SK-N-SH (cell line): Measurements from ENCODE around the gene SPOUT1. TPM values are rescaled to one million over a fixed set of nuclear protein-coding genes. Genes with fewer than 3 reads are reported as not detected.

Experiments used
- CTCF ChIA-PET: fragments of 300-600, 350-600 bp; formaldehyde crosslinking; extraction: SDS; loops from one replicate; lab custom pipeline; 2021; lab: Yijun Ruan, JAX
- POLR2A ChIA-PET: fragments of 350-600 bp; sonication (Branson Sonifier 250); formaldehyde crosslinking; extraction: SDS; loops from one replicate; lab custom pipeline; 2020; ENCODE audit warnings: antibody characterized with exemption, inconsistent platforms; lab: Yijun Ruan, JAX
- DNase-seq: peaks from one replicate; pipeline ENCODE4 v3.0.0; 2012
- H2AFZ ChIP-seq: fragments of 200-600 bp; sonication (generic); 2 replicates; pipeline ENCODE4 v1.8.1; 2016; ENCODE audit warnings: antibody characterized with exemption, mild to moderate bottlenecking, low read depth
- H3F3A ChIP-seq: fragments of 200-600 bp; sonication (generic); replicated peaks from 2 replicates; pipeline ENCODE3; 2016; ENCODE audit warnings: antibody characterized with exemption, mild to moderate bottlenecking; ENCODE audit not compliant: insufficient read depth
- H3K27ac ChIP-seq, 2 experiments: fragments of 200-500 bp in 1 of 2; fragments of 200-600 bp in 1 of 2; sonication (Bioruptor generic) in 1 of 2; sonication (generic), shearing (Covaris generic) in 1 of 2; 2 replicates each; pipeline versions ENCODE4 v1.5.1 to v1.6.1; 2014 to 2016; ENCODE audit warnings: low read depth in 2 of 2, inconsistent platforms in 1 of 2, low read length in 1 of 2, mild to moderate bottlenecking in 1 of 2, mixed read lengths in 1 of 2
- H3K27me3 ChIP-seq: fragments of 200-600 bp; sonication (generic), shearing (Covaris generic); 2 replicates; pipeline ENCODE4 v1.6.1; 2016; ENCODE audit warnings: mixed run types; ENCODE audit not compliant: insufficient read depth
- H3K36me3 ChIP-seq, 2 experiments: fragments of 200-500 bp in 1 of 2; fragments of 200-600 bp in 1 of 2; sonication (Bioruptor generic) in 1 of 2; sonication (generic) in 1 of 2; replicated peaks in 1 of 2; 2 replicates each; pipeline versions ENCODE3 to v1.5.1; 2014 to 2016; ENCODE audit warnings: low read length in 1 of 2, mild to moderate bottlenecking in 1 of 2; ENCODE audit not compliant: insufficient read depth in 2 of 2, control insufficient read depth in 1 of 2
- H3K4me1 ChIP-seq, 2 experiments: fragments of 200-500 bp in 1 of 2; fragments of 200-600 bp in 1 of 2; sonication (Bioruptor generic) in 1 of 2; sonication (generic), shearing (Covaris generic) in 1 of 2; 2 replicates each; pipeline versions ENCODE4 v1.5.1 to v1.6.1; 2014 to 2016; ENCODE audit warnings: low read depth in 1 of 2, low read length in 1 of 2, mixed run types in 1 of 2; ENCODE audit not compliant: insufficient read depth in 2 of 2, control insufficient read depth in 1 of 2
- H3K4me2 ChIP-seq: fragments of 200-600 bp; sonication (generic), shearing (Covaris generic); 2 replicates; pipeline ENCODE4 v1.6.1; 2017; ENCODE audit warnings: mixed run types
- H3K4me3 ChIP-seq, 2 experiments: fragments of 200-500 bp in 1 of 2; fragments of 200-600 bp in 1 of 2; sonication (Bioruptor generic) in 1 of 2; sonication (generic), shearing (Covaris generic) in 1 of 2; 2 replicates each; pipeline versions ENCODE4 v1.5.1 to v1.8.1; 2014 to 2016; ENCODE audit warnings: low read depth in 2 of 2, inconsistent platforms in 1 of 2, low read length in 1 of 2, mild to moderate bottlenecking in 1 of 2, mixed read lengths in 1 of 2, moderate library complexity in 1 of 2
- H3K79me2 ChIP-seq: fragments of 200-600 bp; sonication (generic); 2 replicates; pipeline ENCODE4 v1.8.1; 2017; ENCODE audit warnings: mild to moderate bottlenecking; ENCODE audit not compliant: insufficient read depth
- H3K9ac ChIP-seq: fragments of 200-600 bp; sonication (generic); 2 replicates; pipeline ENCODE4 v1.6.1; 2017; ENCODE audit warnings: mixed run types
- H3K9me2 ChIP-seq: fragments of 200-600 bp; sonication (generic); 2 replicates; pipeline ENCODE4 v1.6.1; 2017; ENCODE audit warnings: mixed run types
- H3K9me3 ChIP-seq: fragments of 200-600 bp; sonication (generic); 2 replicates; pipeline ENCODE4 v1.6.1; 2017; ENCODE audit warnings: mixed run types, mild to moderate bottlenecking, moderate library complexity
- H4K20me1 ChIP-seq: fragments of 200-600 bp; sonication (generic); 2 replicates; pipeline ENCODE4 v1.6.1; 2017; ENCODE audit warnings: mild to moderate bottlenecking, mixed run types; ENCODE audit not compliant: insufficient read depth
- CHD2 ChIP-seq: fragments of 150-350 bp; IDR thresholded peaks from 2 replicates; pipeline ENCODE4 v1.6.1; 2018; ENCODE audit warnings: low read length; ENCODE audit not compliant: partially characterized antibody
- CTCF ChIP-seq: fragments of 200-600 bp; sonication (generic); IDR thresholded peaks from 2 replicates; pipeline ENCODE4 v1.6.1; 2017; ENCODE audit warnings: antibody characterized with exemption, mild to moderate bottlenecking, moderate library complexity
- ELF1 ChIP-seq: IDR thresholded peaks from 2 replicates; pipeline ENCODE4 v1.4.0; 2012
- EP300 ChIP-seq, 2 experiments: IDR thresholded peaks; 2 replicates each; pipeline versions ENCODE4 v1.4.0 to v1.6.1; 2012; ENCODE audit warnings: borderline replicate concordance in 1 of 2, low read depth in 1 of 2, low read length in 1 of 2
- EZH2phosphoT487 ChIP-seq: fragments of 200-600 bp; sonication (generic); IDR thresholded peaks from 2 replicates; pipeline ENCODE4 v1.6.1; 2017; ENCODE audit warnings: low read depth, mixed run types, mild to moderate bottlenecking, antibody characterized with exemption, moderate library complexity, borderline replicate concordance
- FOSL2 ChIP-seq: IDR thresholded peaks from 2 replicates; pipeline ENCODE4 v1.4.0; 2012; ENCODE audit warnings: low read depth, mild to moderate bottlenecking, moderate library complexity, borderline replicate concordance
- FOXJ3 ChIP-seq: sonication (generic); formaldehyde crosslinking; IDR thresholded peaks from 2 replicates; pipeline ENCODE4 v1.5.1; 2020; ENCODE audit warnings: mild to moderate bottlenecking, missing genetic modification reagents
- GABPA ChIP-seq: IDR thresholded peaks from 2 replicates; pipeline ENCODE4 v1.4.0; 2012; ENCODE audit warnings: low read depth, mild to moderate bottlenecking
- GATA2 ChIP-seq: sonication (generic); formaldehyde crosslinking; IDR thresholded peaks from 2 replicates; pipeline ENCODE4 v1.5.0; 2020; ENCODE audit warnings: mild to moderate bottlenecking, missing genetic modification reagents
- IRF3 ChIP-seq: fragments of 150-350 bp; IDR thresholded peaks from 2 replicates; pipeline ENCODE4 v1.6.1; 2016; ENCODE audit warnings: mild to moderate bottlenecking, low read depth, low read length
- JUND ChIP-seq: IDR thresholded peaks from 2 replicates; pipeline ENCODE4 v1.4.0; 2012
- MEF2A ChIP-seq: IDR thresholded peaks from 2 replicates; pipeline ENCODE4 v1.4.0; 2012; ENCODE audit warnings: low read depth, borderline replicate concordance
- MXI1 ChIP-seq: IDR thresholded peaks from 2 replicates; pipeline ENCODE4 v1.6.1; 2012; ENCODE audit warnings: mild to moderate bottlenecking, low read depth, low read length, improper control_type of control experiment
- POLR2AphosphoS5 ChIP-seq: IDR thresholded peaks from 2 replicates; pipeline ENCODE4 v1.6.1; 2012; ENCODE audit warnings: low read depth, low read length
- RAD21 ChIP-seq: IDR thresholded peaks from 2 replicates; pipeline ENCODE4 v1.6.1; 2012; ENCODE audit warnings: mild to moderate bottlenecking, low read length
- RFX5 ChIP-seq: IDR thresholded peaks from 2 replicates; pipeline ENCODE4 v1.6.1; 2012; ENCODE audit warnings: mild to moderate bottlenecking, improper control_type of control experiment, low read length
- SIN3A ChIP-seq: IDR thresholded peaks from 2 replicates; pipeline ENCODE4 v1.6.1; 2012; ENCODE audit warnings: low read depth, mild to moderate bottlenecking, low read length, moderate library complexity, borderline replicate concordance
- TAF1 ChIP-seq: IDR thresholded peaks from 2 replicates; pipeline ENCODE4 v1.6.1; 2012; ENCODE audit warnings: low read depth, mild to moderate bottlenecking, low read length, moderate library complexity, borderline replicate concordance
- TCF12 ChIP-seq: IDR thresholded peaks from 2 replicates; pipeline ENCODE4 v1.4.0; 2012
- TEAD4 ChIP-seq: IDR thresholded peaks from 2 replicates; pipeline ENCODE4 v1.4.0; 2012; ENCODE audit warnings: mild to moderate bottlenecking, borderline replicate concordance; ENCODE audit not compliant: insufficient read depth
- WGBS: methylation state at CpG from one replicate; pipeline ENCODE4 v1.1.6; 2017; ENCODE audit warnings: low lambda C conversion rate; 5-methylcytosine and 5-hydroxymethylcytosine counted together
- polyA plus RNA-seq, 3 experiments: library from polyadenylated mRNA; depleted of rRNA; stranded (reverse); fragments of >200 nt; gene quantifications; 2 replicates each; pipeline ENCODE4 v1.2.3, GENCODE V29; 2012
- TF ChIP-seq, protein P1 (sequence below): fragments of 150-350 bp; IDR thresholded peaks from 2 replicates; pipeline ENCODE4 v1.6.1; 2017; ENCODE audit warnings: antibody characterized with exemption, low read length, low read depth, borderline replicate concordance
- TF ChIP-seq, protein P2 (sequence below): IDR thresholded peaks from 2 replicates; pipeline ENCODE4 v1.4.0; 2012; ENCODE audit warnings: low read depth, borderline replicate concordance

Gene SPOUT1
- polyA plus RNA-seq, 1 of the 3 experiments (the other 2 are of a cell fraction): 44.2 TPM

GRCh38 chr9:128785427-128785826 lies 44.2 kb downstream of the SPOUT1 start:
- POLR2A ChIA-PET: no interaction called here
- H3K9ac ChIP-seq: no peak overlapping the region
- CTCF ChIA-PET: interaction anchor here (1.1 kb wide), 1 partner anchor 32 kb away, joined by 5 read pairs; the partner anchor contains the start of gene ENDOG

GRCh38 chr9:128782669-128783068 lies 46.9 kb downstream of the SPOUT1 start:
- no peak overlapping the region for H3K4me3 ChIP-seq
- whole genome bisulfite sequencing: no CpG with 5 or more reads among the region's 1 CpG
- no peak overlapping the region for H3K4me2 ChIP-seq
- no peak overlapping the region for H2AFZ ChIP-seq
- no peaks in the 10 kb centered on the region for H3K9me3 ChIP-seq
- H3K4me1 ChIP-seq: peaks cover 0 to 2% of the 10 kb centered on the region in 2 experiments; a peak in 1 of 4 replicates
- no peaks in the 10 kb centered on the region for H3K36me3 ChIP-seq
- POLR2A ChIA-PET: no interaction called here
- H3F3A ChIP-seq: no peaks in the 10 kb centered on the region
- H3K27me3 ChIP-seq: no peaks in the 10 kb centered on the region
- CTCF ChIA-PET: no interaction called here
- no peak for DNase-seq
- no peaks in the 10 kb centered on the region for H3K9me2 ChIP-seq
- peaks cover 11% of the 10 kb centered on the region for H3K79me2 ChIP-seq
- H3K27ac ChIP-seq: no peak overlapping the region
- TF ChIP-seq EP300 (IDR thresholded peaks at IDR 0.05; ENCODE audit: borderline replicate concordance in 1 of 2, low read depth in 1 of 2, low read length in 1 of 2) (no peak), CTCF (no peak), GATA2 (CRISPR knock-in tag) (no peak), TAF1 (no peak), SIN3A (no peak), EZH2phosphoT487 (no peak), RAD21 (no peak), RFX5 (no peak), CHD2 (no peak), TCF12 (no peak), MEF2A (no peak), FOXJ3 (CRISPR knock-in tag) (no peak), FOSL2 (no peak), TEAD4 (no peak), POLR2AphosphoS5 (no peak), JUND (no peak), MXI1 (no peak)
- TF ChIP-seq, protein P1, sequence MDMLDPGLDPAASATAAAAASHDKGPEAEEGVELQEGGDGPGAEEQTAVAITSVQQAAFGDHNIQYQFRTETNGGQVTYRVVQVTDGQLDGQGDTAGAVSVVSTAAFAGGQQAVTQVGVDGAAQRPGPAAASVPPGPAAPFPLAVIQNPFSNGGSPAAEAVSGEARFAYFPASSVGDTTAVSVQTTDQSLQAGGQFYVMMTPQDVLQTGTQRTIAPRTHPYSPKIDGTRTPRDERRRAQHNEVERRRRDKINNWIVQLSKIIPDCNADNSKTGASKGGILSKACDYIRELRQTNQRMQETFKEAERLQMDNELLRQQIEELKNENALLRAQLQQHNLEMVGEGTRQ: no peak
- TF ChIP-seq, protein P2, sequence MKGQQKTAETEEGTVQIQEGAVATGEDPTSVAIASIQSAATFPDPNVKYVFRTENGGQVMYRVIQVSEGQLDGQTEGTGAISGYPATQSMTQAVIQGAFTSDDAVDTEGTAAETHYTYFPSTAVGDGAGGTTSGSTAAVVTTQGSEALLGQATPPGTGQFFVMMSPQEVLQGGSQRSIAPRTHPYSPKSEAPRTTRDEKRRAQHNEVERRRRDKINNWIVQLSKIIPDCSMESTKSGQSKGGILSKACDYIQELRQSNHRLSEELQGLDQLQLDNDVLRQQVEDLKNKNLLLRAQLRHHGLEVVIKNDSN: no peak
- no peak overlapping the region for H3K9ac ChIP-seq
- no peaks in the 10 kb centered on the region for H4K20me1 ChIP-seq

More at GRCh38 chr9:128785427-128785826, 44.2 kb downstream of the SPOUT1 start:
- Histone ChIP-seq H3F3A (peaks cover 5% of the 10 kb centered on the region), H3K9me3 (no peaks in the 10 kb centered on the region), H3K4me1 (peaks cover 0 to 10% of the 10 kb centered on the region in 2 experiments; a peak in 1 of 4 replicates), H2AFZ (no peak overlapping the region), H3K27me3 (no peaks in the 10 kb centered on the region), H3K36me3 (peaks cover 0 to 3% of the 10 kb centered on the region in 2 experiments), H3K27ac (no peak overlapping the region), H4K20me1 (no peaks in the 10 kb centered on the region), H3K79me2 (peaks cover 28% of the 10 kb centered on the region), H3K9me2 (no peaks in the 10 kb centered on the region), H3K4me3 (no peak overlapping the region), H3K4me2 (no peak overlapping the region)
- no peak for DNase-seq
- no peak for TF ChIP-seq IRF3
- no peak for TF ChIP-seq ELF1
- no peak for TF ChIP-seq EP300 (IDR thresholded peaks at IDR 0.05; ENCODE audit: borderline replicate concordance in 1 of 2, low read depth in 1 of 2, low read length in 1 of 2)
- no peak for TF ChIP-seq GABPA
- WGBS: 94% methylated on average over 6 of the region's 6 CpGs
